Muscle of leg (tissue), 11 donors: ENCODE results near the gene PNMT. TPM values are rescaled to one million over a fixed set of nuclear protein-coding genes. Genes with fewer than 3 reads are reported as not detected.
A peak's percentile ranks its signal among the peaks of the same experiment; 100 is the strongest.

Source experiments
- DNase-seq: peaks from one replicate; pipeline ENCODE4 v3.0.0; 2013
- H3K27ac ChIP-seq: one replicate; pipeline ENCODE4 v1.5.1; 2013; ENCODE audit warnings: mild to moderate bottlenecking, low read length, control low read depth
- H3K27me3 ChIP-seq: one replicate; pipeline ENCODE4 v1.6.1; 2013; ENCODE audit warnings: low read length; ENCODE audit not compliant: control insufficient read depth, insufficient read depth
- H3K36me3 ChIP-seq: one replicate; pipeline ENCODE4 v1.6.1; 2013; ENCODE audit warnings: low read length; ENCODE audit not compliant: control insufficient read depth, insufficient read depth
- H3K4me1 ChIP-seq: one replicate; pipeline ENCODE4 v1.6.1; 2013; ENCODE audit warnings: low read length; ENCODE audit not compliant: control insufficient read depth, insufficient read depth
- H3K4me3 ChIP-seq: one replicate; pipeline ENCODE4 v1.5.1; 2013; ENCODE audit warnings: low read length, control low read depth
- H3K9me3 ChIP-seq: replicated peaks from 2 replicates; pipeline ENCODE4 v1.6.1; 2013; ENCODE audit warnings: low read depth, low read length; ENCODE audit not compliant: control insufficient read depth
- WGBS: methylation state at CpG from one replicate; pipeline ENCODE4 v1.1.5; 2013; ENCODE audit warnings: missing lambda C conversion rate; ENCODE audit not compliant: insufficient coverage; 5-methylcytosine and 5-hydroxymethylcytosine counted together
- polyA plus RNA-seq, 8 donors: library from polyadenylated mRNA; unstranded; fragments of 120-200 nt; gene quantifications; one replicate each; pipeline versions ENCODE4 v1.2.1 to v1.2.3, GENCODE V29; 2013; ENCODE audit warnings: inconsistent platforms in 1 of 8, low replicate concordance in 1 of 8; ENCODE audit not compliant: insufficient read length in 8 of 8, insufficient read depth in 1 of 8
- total RNA-seq: library from RNA; stranded (reverse); fragments of 120-200 nt; gene quantifications from one replicate; pipeline ENCODE4 v1.2.4, GENCODE V29; 2013

PNMT gene
- total and polyA plus RNA-seq, 9 donors = 1.7 to 6.6 (median 3.4) TPM

- Histone ChIP-seq H3K36me3 (no peaks in the 10 kb centered on the region), H3K27ac (no peak overlapping the region), H3K9me3 (no peaks in the 10 kb centered on the region), H3K4me3 (no peak overlapping the region), H3K4me1 (peaks cover 27% of the 10 kb centered on the region), H3K27me3 (peaks cover 48% of the 10 kb centered on the region)
- 63% methylated on average over 7 of the region's 8 CpGs for WGBS
- no peak for DNase-seq
Observed at GRCh38 chr17:39633570-39634183, 34.6 kb upstream of the PNMT start.

GRCh38 chr17:39634384-39634871, 33.8 kb upstream of the PNMT start:
- H3K4me1 ChIP-seq = peaks cover 28% of the 10 kb centered on the region
- no peak overlapping the region for H3K27ac ChIP-seq
- WGBS = no CpG with 5 or more reads among the region's 2 CpGs
- DNase-seq = peak; percentile 47
- H3K36me3 ChIP-seq = peaks cover under 1% of the 10 kb centered on the region
- H3K4me3 ChIP-seq = no peak overlapping the region
- H3K27me3 ChIP-seq = peaks cover 40% of the 10 kb centered on the region
- H3K9me3 ChIP-seq = no peaks in the 10 kb centered on the region

DNA sequence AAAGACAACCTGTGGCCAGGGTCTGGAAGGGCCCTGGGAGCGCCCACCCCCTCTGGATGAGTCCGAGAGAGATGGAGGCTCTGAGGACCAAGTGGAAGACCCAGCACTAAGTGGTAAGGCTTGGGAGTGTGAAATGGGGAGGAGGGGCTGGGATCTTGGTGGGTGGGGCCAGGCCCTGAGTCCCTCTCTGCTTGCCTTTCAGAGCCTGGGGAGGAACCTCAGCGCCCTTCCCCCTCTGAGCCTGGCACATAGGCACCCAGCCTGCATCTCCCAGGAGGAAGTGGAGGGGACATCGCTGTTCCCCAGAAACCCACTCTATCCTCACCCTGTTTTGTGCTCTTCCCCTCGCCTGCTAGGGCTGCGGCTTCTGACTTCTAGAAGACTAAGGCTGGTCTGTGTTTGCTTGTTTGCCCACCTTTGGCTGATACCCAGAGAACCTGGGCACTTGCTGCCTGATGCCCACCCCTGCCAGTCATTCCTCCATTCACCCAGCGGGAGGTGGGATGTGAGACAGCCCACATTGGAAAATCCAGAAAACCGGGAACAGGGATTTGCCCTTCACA, 32.6 kb upstream of the PNMT start:
- 83% methylated on average over 3 of the region's 8 CpGs for WGBS
- no peak overlapping the region for H3K27ac ChIP-seq
- DNase-seq = no peak
- H3K4me3 ChIP-seq = no peak overlapping the region
- H3K36me3 ChIP-seq = peaks cover 6% of the 10 kb centered on the region
- H3K9me3 ChIP-seq = no peaks in the 10 kb centered on the region
- peaks cover 28% of the 10 kb centered on the region for H3K4me1 ChIP-seq
- H3K27me3 ChIP-seq = peaks cover 29% of the 10 kb centered on the region

GRCh38 chr17:39636587-39636926, 31.7 kb upstream of the PNMT start:
- DNase-seq = no peak
- H3K27ac ChIP-seq = peak overlapping the region; percentile 90
- H3K4me3 ChIP-seq = peak overlapping the region; percentile 95
- 30% methylated on average over 2 of the region's 6 CpGs for WGBS
- H3K36me3 ChIP-seq = peaks cover 6% of the 10 kb centered on the region
- peaks cover 28% of the 10 kb centered on the region for H3K4me1 ChIP-seq
- H3K9me3 ChIP-seq = no peaks in the 10 kb centered on the region
- H3K27me3 ChIP-seq = peaks cover 21% of the 10 kb centered on the region

GRCh38 chr17:39636927-39637736, 31.1 kb upstream of the PNMT start, which contains the start of gene STARD3:
Gene STARD3 (plus strand): TSS chr17:39637144. CDS start chr17:39653532, 16,388 bp downstream.
- WGBS = under 1% methylated on average over 51 of the region's 69 CpGs
- peaks cover 28% of the 10 kb centered on the region for H3K4me1 ChIP-seq
- peak within 1 kb of the TSS; percentile 95 for H3K4me3 ChIP-seq
- H3K27me3 ChIP-seq = peaks cover 15% of the 10 kb centered on the region
- H3K27ac ChIP-seq = peak within 1 kb of the TSS; percentile 90
- peaks cover 6% of the 10 kb centered on the region for H3K36me3 ChIP-seq
- DNase-seq = peak; percentile 95
- H3K9me3 ChIP-seq = no peaks in the 10 kb centered on the region

DNA sequence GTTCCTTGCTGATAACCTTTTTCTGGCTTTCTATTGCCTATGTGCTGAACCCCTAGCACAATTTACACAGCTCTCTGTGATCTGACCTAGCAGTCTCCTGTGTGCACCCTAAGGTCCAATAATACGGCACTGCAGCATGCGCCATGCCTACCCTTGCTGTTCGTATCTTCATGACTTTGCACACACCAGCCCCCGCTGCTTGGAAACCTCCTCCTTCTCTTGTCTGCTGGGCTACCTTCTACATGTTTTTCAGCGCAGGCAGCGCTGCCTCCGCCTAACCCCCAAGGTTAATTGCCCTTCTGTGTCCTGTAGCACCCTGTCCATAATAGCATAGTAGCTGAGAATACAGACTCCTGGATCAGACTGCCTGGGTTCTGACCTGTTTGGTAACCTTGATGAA, 29.9 kb upstream of the PNMT start:
- Histone ChIP-seq H3K27ac (no peak overlapping the region), H3K27me3 (peaks cover 4% of the 10 kb centered on the region), H3K4me1 (peaks cover 28% of the 10 kb centered on the region), H3K36me3 (peaks cover 11% of the 10 kb centered on the region), H3K9me3 (no peaks in the 10 kb centered on the region), H3K4me3 (peak overlapping the region; percentile 95)
- WGBS = 87% methylated on average over 7 of the region's 7 CpGs
- no peak for DNase-seq

DNA sequence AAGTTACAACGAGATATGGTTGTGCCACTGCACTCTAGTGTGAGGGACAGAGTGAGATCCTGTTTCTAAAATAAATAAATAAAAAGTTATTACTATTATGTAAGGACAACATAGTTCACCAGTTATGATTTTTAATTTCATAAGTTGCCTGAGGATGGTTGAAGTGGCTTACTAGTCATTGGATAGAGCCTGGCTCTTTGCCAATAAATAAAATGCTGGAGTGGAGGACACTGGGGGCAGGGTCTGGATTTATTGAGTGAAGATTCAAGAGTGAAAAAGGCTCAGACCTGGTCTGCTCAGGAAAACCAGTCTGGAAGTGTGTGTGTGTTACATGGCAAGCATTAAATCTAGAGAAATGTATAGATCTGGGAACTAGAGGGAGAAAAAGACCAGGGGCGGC, 29.2 kb upstream of the PNMT start:
- Histone ChIP-seq H3K4me1 (peaks cover 28% of the 10 kb centered on the region), H3K27ac (no peak overlapping the region), H3K9me3 (no peaks in the 10 kb centered on the region), H3K27me3 (no peaks in the 10 kb centered on the region), H3K36me3 (peaks cover 11% of the 10 kb centered on the region), H3K4me3 (no peak overlapping the region)
- DNase-seq = no peak
- 73% methylated on average over 1 of the region's 2 CpGs for WGBS

- 80% methylated on average over 11 of the region's 11 CpGs for WGBS
- Histone ChIP-seq H3K4me3 (no peak overlapping the region), H3K27me3 (no peaks in the 10 kb centered on the region), H3K9me3 (no peaks in the 10 kb centered on the region), H3K4me1 (peaks cover 25% of the 10 kb centered on the region), H3K27ac (no peak overlapping the region), H3K36me3 (peaks cover 11% of the 10 kb centered on the region)
- DNase-seq = no peak
Observed at GRCh38 chr17:39639566-39640458, 28.4 kb upstream of the PNMT start.

DNA sequence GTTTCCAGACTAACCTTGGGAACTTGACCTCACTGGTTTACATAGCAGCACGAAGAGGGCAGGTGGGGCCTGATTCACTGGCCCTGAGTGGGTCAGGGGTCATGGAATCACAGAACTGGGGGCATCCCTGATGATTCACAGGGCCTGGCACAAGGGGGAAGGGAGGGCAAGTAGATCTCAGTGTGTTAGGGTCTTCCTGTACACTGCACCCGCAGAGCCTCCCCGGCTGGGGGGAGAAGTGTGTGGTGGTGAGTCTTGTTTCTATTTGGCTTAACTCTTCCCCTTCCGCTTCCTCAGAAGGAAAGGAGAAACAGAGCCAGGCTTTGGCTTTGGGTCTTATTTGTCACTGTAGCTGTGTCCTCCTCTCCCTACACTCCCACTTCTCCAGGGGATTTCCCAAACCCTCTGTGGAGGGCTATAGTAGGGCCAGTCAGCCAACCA, 27.6 kb upstream of the PNMT start:
- Histone ChIP-seq H3K27me3 (no peaks in the 10 kb centered on the region), H3K36me3 (peaks cover 11% of the 10 kb centered on the region), H3K4me3 (no peak overlapping the region), H3K9me3 (no peaks in the 10 kb centered on the region), H3K4me1 (peaks cover 25% of the 10 kb centered on the region), H3K27ac (no peak overlapping the region)
- DNase-seq = no peak
- WGBS = 27% methylated on average over 1 of the region's 4 CpGs
